GM21529 (cell line): ENCODE measurements around the gene EXOC2.
A peak's percentile ranks its signal among the peaks of the same experiment; 100 is the strongest.

ENCODE experiments used
- ATAC-seq: cut with Tn5 transposase; IDR thresholded peaks from one replicate; pipeline ENCODE4 v1.9.1; 2021; ENCODE audit not compliant: unreplicated experiment

The EXOC2 gene

GRCh38 chr6:501891-502601 is 190.9 kb downstream of the EXOC2 start:
- ATAC-seq, result no peak

- peak; percentile 39 for ATAC-seq
Observed at GRCh38 chr6:499617-500016, 193.3 kb downstream of the EXOC2 start.

DNA sequence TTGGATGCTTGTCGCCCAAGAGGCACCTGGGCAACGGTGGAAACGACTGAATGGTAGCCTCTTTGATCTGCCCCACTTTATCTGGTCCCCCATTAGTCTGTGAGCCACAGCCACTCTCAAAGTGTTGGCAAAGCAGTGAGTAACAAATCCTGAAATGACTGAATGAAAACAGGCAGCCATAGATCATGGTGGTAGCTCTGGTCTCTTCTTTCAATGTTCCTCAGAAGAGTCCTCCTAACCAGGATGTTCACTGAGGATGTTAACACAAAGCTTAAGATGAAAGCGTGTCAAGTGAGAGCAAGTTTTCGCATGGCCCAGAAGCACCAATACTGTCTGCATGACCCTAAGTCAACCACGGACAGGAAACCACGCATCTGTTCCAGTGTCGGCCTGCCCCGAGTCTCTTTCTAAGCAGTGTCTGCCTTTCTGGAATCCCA is 194.1 kb downstream of the EXOC2 start:
- peak; percentile 61 for ATAC-seq

DNA sequence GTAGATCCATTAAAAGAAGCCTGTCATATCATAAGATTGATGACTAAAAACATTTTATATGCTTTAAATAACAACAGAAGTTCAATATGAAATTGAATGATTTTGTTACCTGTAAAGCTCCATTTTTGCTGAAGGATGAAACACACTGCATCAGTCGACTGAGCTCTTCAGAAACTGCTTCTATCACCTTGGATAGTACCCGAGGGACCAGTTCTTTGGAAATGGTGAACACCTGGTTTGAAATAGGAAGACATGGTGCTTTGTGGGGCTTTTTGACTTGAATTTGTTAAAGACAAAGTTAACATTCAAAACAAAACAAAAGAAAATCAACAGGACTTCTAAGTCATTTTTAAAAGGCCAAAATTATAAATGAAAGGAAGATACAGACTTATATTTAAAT is 195.7 kb downstream of the EXOC2 start:
- no peak for ATAC-seq

GRCh38 chr6:496649-497048 is 196.3 kb downstream of the EXOC2 start:
- ATAC-seq, result no peak

DNA sequence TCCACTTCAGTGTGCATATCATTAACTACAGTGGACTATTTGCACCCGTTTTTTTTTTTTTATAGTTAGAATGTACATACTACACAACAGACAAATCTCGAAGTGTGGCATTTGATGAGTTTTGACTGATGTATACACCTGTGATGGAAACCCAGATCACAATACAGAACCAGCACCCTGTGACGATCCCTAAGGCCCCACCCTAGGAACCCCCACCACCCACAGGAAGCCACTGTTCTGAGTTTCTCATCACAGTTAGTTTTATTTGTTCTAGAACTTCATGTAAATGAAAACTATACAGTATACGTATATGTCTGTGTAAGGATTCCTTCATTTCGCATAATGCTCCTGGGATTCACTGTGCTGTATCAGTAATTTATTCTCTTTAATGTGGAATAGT is 198.5 kb downstream of the EXOC2 start:
- ATAC-seq, result no peak

- ATAC-seq, result no peak
Observed at GRCh38 chr6:493840-494239, 199.1 kb downstream of the EXOC2 start.

DNA sequence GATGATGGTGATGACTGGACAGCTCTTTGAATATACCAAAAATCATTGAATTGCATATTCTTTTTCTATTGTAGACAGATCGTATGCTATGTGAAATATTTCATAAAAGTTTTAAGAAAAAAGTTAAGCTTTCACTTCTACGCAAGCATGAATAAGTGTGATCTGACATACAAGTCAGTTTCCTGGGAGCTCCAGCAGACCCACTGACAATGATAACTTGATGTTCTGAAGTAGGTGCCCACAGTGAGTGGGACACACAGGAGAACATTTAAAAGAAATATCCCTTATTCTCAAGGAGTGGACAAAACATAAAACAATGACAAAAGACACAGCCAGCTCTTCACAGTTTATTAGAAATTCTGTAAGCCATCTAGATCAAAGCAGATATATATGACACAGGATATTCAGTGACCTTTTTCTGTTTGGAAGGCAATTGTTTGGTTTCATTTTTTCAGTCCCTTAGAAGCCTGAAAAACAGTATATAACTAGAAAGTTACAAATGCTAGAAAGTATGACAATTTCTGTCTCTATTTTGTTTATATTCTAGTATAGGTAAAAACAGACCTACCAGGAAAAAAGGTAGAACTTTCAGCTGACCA is 200.0 kb downstream of the EXOC2 start:
- ATAC-seq, result no peak

DNA sequence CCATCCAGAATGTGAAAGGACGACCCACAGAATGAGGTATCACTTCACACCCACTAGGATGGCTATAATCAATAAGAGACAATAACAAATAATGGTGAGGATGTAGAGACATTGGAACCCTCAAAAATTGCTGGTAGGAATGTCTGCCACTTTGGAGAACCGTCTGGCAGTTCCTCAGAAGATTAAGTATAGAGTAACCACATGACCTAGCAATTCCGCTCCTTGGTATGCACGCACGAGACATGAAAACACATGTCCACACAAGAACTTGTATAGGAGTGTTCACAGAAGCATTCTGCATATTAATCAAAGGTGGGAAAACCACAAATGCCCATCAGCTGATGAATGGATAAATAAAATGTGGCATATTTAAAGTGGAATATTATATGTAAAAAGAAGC is 200.8 kb downstream of the EXOC2 start:
- ATAC-seq, result no peak

GRCh38 chr6:491233-491632 is 201.7 kb downstream of the EXOC2 start:
- ATAC-seq, result no peak

- ATAC-seq, result no peak
Observed at GRCh38 chr6:490251-491037, 202.5 kb downstream of the EXOC2 start.

- ATAC-seq, result no peak
Observed at GRCh38 chr6:489762-490161, 203.2 kb downstream of the EXOC2 start.

GRCh38 chr6:489001-489400 is 203.9 kb downstream of the EXOC2 start:
- no peak for ATAC-seq

GRCh38 chr6:487956-488355 is 205.0 kb downstream of the EXOC2 start:
- no peak for ATAC-seq

DNA sequence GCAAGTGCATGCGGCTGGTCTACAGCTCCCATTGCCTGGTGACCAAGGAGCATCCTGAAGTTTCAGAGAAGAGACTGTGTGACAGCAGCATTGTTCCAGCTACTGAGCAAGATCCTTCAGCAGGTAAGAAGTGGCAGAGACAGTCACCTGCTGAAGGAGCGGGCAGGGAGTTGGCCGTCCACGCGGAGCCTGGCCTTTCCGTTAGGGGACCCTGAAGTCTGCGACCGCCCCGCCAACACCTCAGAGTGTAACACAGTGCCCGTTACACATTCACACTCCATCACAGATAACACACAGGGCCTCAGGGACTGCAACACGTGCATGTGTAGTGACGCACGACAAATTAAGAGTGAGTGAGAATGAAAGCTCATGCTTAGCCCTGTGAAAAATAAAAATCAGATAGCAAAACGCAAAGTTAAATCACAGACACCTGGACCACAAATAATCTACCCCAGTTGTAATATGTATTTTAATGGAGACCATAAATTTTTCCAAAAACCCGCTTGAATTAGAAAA is 207.2 kb downstream of the EXOC2 start:
- ATAC-seq, result no peak

GRCh38 chr6:484746-485145 is 208.2 kb downstream of the EXOC2 start:
- no peak for ATAC-seq

GRCh38 chr6:484086-484745 is 208.7 kb downstream of the EXOC2 start:
- ATAC-seq, result no peak

GRCh38 chr6:475314-475713 is 217.6 kb downstream of the EXOC2 start:
- no peak for ATAC-seq

- ATAC-seq, result peak; percentile 83
Observed at GRCh38 chr6:474453-475185, 218.3 kb downstream of the EXOC2 start.

- no peak for ATAC-seq
Observed at GRCh38 chr6:473768-474452, 219.0 kb downstream of the EXOC2 start.
